BE2C (cell line): Measurements from ENCODE around the gene TRIM17.
A peak's percentile ranks its signal among the peaks of the same experiment; 100 is the strongest.

ENCODE experiments used
- DNase-seq: peaks from one replicate; pipeline ENCODE4 v3.0.0-alpha.2; 2020
- H3K27me3 ChIP-seq: fragments of 250-450 bp; sonication (Bioruptor Pico); 2 replicates; pipeline ENCODE4 v1.5.1; 2020; ENCODE audit warnings: mild to moderate bottlenecking
- H3K36me3 ChIP-seq: fragments of 250-450 bp; sonication (Bioruptor Pico); 2 replicates; pipeline ENCODE4 v1.5.1; 2020; ENCODE audit warnings: mild to moderate bottlenecking
- H3K4me1 ChIP-seq: fragments of 250-450 bp; sonication (Bioruptor Pico); 2 replicates; pipeline ENCODE4 v1.5.1; 2020
- H3K4me3 ChIP-seq: 2 replicates; pipeline ENCODE4 v1.5.1; 2011; ENCODE audit warnings: low read depth, low read length
- H3K9me3 ChIP-seq: fragments of 250-450 bp; sonication (Bioruptor Pico); 2 replicates; pipeline ENCODE4 v1.5.1; 2020
- CTCF ChIP-seq: IDR thresholded peaks from 2 replicates; pipeline ENCODE4 v1.5.1; 2012; ENCODE audit warnings: mild to moderate bottlenecking, low read depth, low read length

TRIM17 gene

GRCh38 chr1:228379666-228380065, 37.0 kb downstream of the TRIM17 start:
- peak; percentile 3 for DNase-seq
- no peak for TF ChIP-seq CTCF
- H3K27me3 ChIP-seq = no peaks in the 10 kb centered on the region
- H3K4me1 ChIP-seq = no peaks in the 10 kb centered on the region
- H3K9me3 ChIP-seq = no peaks in the 10 kb centered on the region
- H3K4me3 ChIP-seq = peak overlapping the region; percentile 74; the same call in 1 of the 2 replicates
- no peaks in the 10 kb centered on the region for H3K36me3 ChIP-seq

- H3K27me3 ChIP-seq = no peaks in the 10 kb centered on the region
- no peaks in the 10 kb centered on the region for H3K36me3 ChIP-seq
- H3K9me3 ChIP-seq = no peaks in the 10 kb centered on the region
- TF ChIP-seq CTCF = no peak
- H3K4me1 ChIP-seq = no peaks in the 10 kb centered on the region
- peak overlapping the region; percentile 74 for H3K4me3 ChIP-seq
- peak; percentile 30 for DNase-seq
Observed at GRCh38 chr1:228378873-228379460, 37.7 kb downstream of the TRIM17 start.

- Histone ChIP-seq H3K36me3 (no peaks in the 10 kb centered on the region), H3K27me3 (no peaks in the 10 kb centered on the region), H3K4me3 (peak overlapping the region; percentile 74), H3K4me1 (no peaks in the 10 kb centered on the region), H3K9me3 (no peaks in the 10 kb centered on the region)
- DNase-seq = peak; percentile 88
- peak; percentile 56 for TF ChIP-seq CTCF
Observed at GRCh38 chr1:228378090-228378872, 38.4 kb downstream of the TRIM17 start.

GRCh38 chr1:228377664-228378089, 39.0 kb downstream of the TRIM17 start:
- Histone ChIP-seq H3K36me3 (no peaks in the 10 kb centered on the region), H3K27me3 (no peaks in the 10 kb centered on the region), H3K4me3 (no peak overlapping the region; the same call in 1 of the 2 replicates), H3K4me1 (no peaks in the 10 kb centered on the region), H3K9me3 (no peaks in the 10 kb centered on the region)
- no peak for TF ChIP-seq CTCF
- DNase-seq = no peak

GRCh38 chr1:228376651-228377631, 39.7 kb downstream of the TRIM17 start:
- TF ChIP-seq CTCF = no peak
- H3K4me1 ChIP-seq = no peaks in the 10 kb centered on the region
- no peaks in the 10 kb centered on the region for H3K27me3 ChIP-seq
- H3K9me3 ChIP-seq = no peaks in the 10 kb centered on the region
- DNase-seq = peak; percentile 6
- no peaks in the 10 kb centered on the region for H3K36me3 ChIP-seq
- H3K4me3 ChIP-seq = no peak overlapping the region
